Measurements from ENCODE around the gene SPSB4.

The SPSB4 gene

GRCh38 chr3:141122455-141123030 is 71.4 kb downstream of the SPSB4 start:
- H3K9ac ChIP-seq (ENCODE audit: low read length), result no peak overlapping the region
- no peaks in the 10 kb centered on the region for H3K4me1 ChIP-seq (ENCODE audit: control insufficient read depth, insufficient read depth, low read depth, low read length)
- H3K23ac ChIP-seq (ENCODE audit: low read length in 2 of 2), result no peak overlapping the region
- no peak overlapping the region for H3K4ac ChIP-seq (ENCODE audit: low read depth in 1 of 2, low read length in 2 of 2)
- no peak overlapping the region for H2AFZ ChIP-seq (ENCODE audit: low read depth, low read length)
- no peak overlapping the region for H3K4me3 ChIP-seq (ENCODE audit: insufficient read depth in 1 of 2, low read depth in 1 of 2, low read length in 2 of 2)
- no peaks in the 10 kb centered on the region for H3K9me3 ChIP-seq (ENCODE audit: control insufficient read depth, low read length)
- peaks cover 3 to 41% of the 10 kb centered on the region in 2 experiments for H3K27me3 ChIP-seq (ENCODE audit: control insufficient read depth in 1 of 2, insufficient read depth in 1 of 2, low read length in 2 of 2)
- H3K4me2 ChIP-seq (ENCODE audit: low read length, poor library complexity, severe bottlenecking), result no peak overlapping the region
- H3K14ac ChIP-seq (ENCODE audit: low read length in 2 of 2), result no peak overlapping the region
- no peak overlapping the region for H4K8ac ChIP-seq (ENCODE audit: low read length)
- no peak overlapping the region for H3K18ac ChIP-seq (ENCODE audit: low read depth in 1 of 2, low read length in 2 of 2)
- H3K79me1 ChIP-seq (replicated peaks; ENCODE audit: low read length, poor library complexity, severe bottlenecking), result no peaks in the 10 kb centered on the region
- H3K27ac ChIP-seq (ENCODE audit: low read length, poor library complexity, severe bottlenecking), result no peak overlapping the region
- no peak overlapping the region for H2BK120ac ChIP-seq (ENCODE audit: low read depth, low read length)
- DNase-seq, result no peak
- H4K91ac ChIP-seq (ENCODE audit: low read length), result no peak overlapping the region
- H3K36me3 ChIP-seq (ENCODE audit: control insufficient read depth in 1 of 2, insufficient read depth in 2 of 2, low read depth in 1 of 2, low read length in 2 of 2), result no peaks in the 10 kb centered on the region
- H2BK5ac ChIP-seq (ENCODE audit: low read depth, low read length, poor library complexity, severe bottlenecking), result no peak overlapping the region
- WGBS, result 79% methylated on average over 16 of the region's 16 CpGs
- H2BK15ac ChIP-seq (ENCODE audit: low read depth, poor library complexity, severe bottlenecking), result no peak overlapping the region
- no peak overlapping the region for H2BK12ac ChIP-seq (ENCODE audit: low read length in 2 of 2)
- H2AK5ac ChIP-seq (ENCODE audit: low read length, severe bottlenecking), result no peak overlapping the region

- no peak overlapping the region for H2BK12ac ChIP-seq (ENCODE audit: low read length in 2 of 2)
- no peak overlapping the region for H3K23ac ChIP-seq (ENCODE audit: low read length in 2 of 2)
- WGBS, result 77% methylated on average over 4 of the region's 4 CpGs
- H4K91ac ChIP-seq (ENCODE audit: low read length), result no peak overlapping the region
- no peak overlapping the region for H2BK120ac ChIP-seq (ENCODE audit: low read depth, low read length)
- DNase-seq, result no peak
- H3K4ac ChIP-seq (ENCODE audit: low read depth in 1 of 2, low read length in 2 of 2), result no peak overlapping the region
- no peaks in the 10 kb centered on the region for H3K79me1 ChIP-seq (replicated peaks; ENCODE audit: low read length, poor library complexity, severe bottlenecking)
- no peak overlapping the region for H3K4me2 ChIP-seq (ENCODE audit: low read length, poor library complexity, severe bottlenecking)
- H4K8ac ChIP-seq (ENCODE audit: low read length), result no peak overlapping the region
- H3K4me1 ChIP-seq (ENCODE audit: control insufficient read depth, insufficient read depth, low read depth, low read length), result no peaks in the 10 kb centered on the region
- no peak overlapping the region for H2AK5ac ChIP-seq (ENCODE audit: low read length, severe bottlenecking)
- no peaks in the 10 kb centered on the region for H3K9me3 ChIP-seq (ENCODE audit: control insufficient read depth, low read length)
- H3K27me3 ChIP-seq (ENCODE audit: control insufficient read depth in 1 of 2, insufficient read depth in 1 of 2, low read length in 2 of 2), result peaks cover 3 to 45% of the 10 kb centered on the region in 2 experiments
- no peak overlapping the region for H3K14ac ChIP-seq (ENCODE audit: low read length in 2 of 2)
- no peak overlapping the region for H3K9ac ChIP-seq (ENCODE audit: low read length)
- H3K18ac ChIP-seq (ENCODE audit: low read depth in 1 of 2, low read length in 2 of 2), result no peak overlapping the region
- H2AFZ ChIP-seq (ENCODE audit: low read depth, low read length), result no peak overlapping the region
- H2BK15ac ChIP-seq (ENCODE audit: low read depth, poor library complexity, severe bottlenecking), result no peak overlapping the region
- H3K4me3 ChIP-seq (ENCODE audit: insufficient read depth in 1 of 2, low read depth in 1 of 2, low read length in 2 of 2), result no peak overlapping the region
- H3K27ac ChIP-seq (ENCODE audit: low read length, poor library complexity, severe bottlenecking), result no peak overlapping the region
- H3K36me3 ChIP-seq (ENCODE audit: control insufficient read depth in 1 of 2, insufficient read depth in 2 of 2, low read depth in 1 of 2, low read length in 2 of 2), result no peaks in the 10 kb centered on the region
- H2BK5ac ChIP-seq (ENCODE audit: low read depth, low read length, poor library complexity, severe bottlenecking), result no peak overlapping the region
Observed at GRCh38 chr3:141123677-141124410, 72.7 kb downstream of the SPSB4 start.

GRCh38 chr3:141124715-141125114 is 73.6 kb downstream of the SPSB4 start:
- H3K14ac ChIP-seq (ENCODE audit: low read length in 2 of 2), result no peak overlapping the region
- H2BK15ac ChIP-seq (ENCODE audit: low read depth, poor library complexity, severe bottlenecking), result no peak overlapping the region
- no peak overlapping the region for H3K4me3 ChIP-seq (ENCODE audit: insufficient read depth in 1 of 2, low read depth in 1 of 2, low read length in 2 of 2)
- H4K8ac ChIP-seq (ENCODE audit: low read length), result no peak overlapping the region
- peaks cover 3 to 54% of the 10 kb centered on the region in 2 experiments for H3K27me3 ChIP-seq (ENCODE audit: control insufficient read depth in 1 of 2, insufficient read depth in 1 of 2, low read length in 2 of 2)
- no peak overlapping the region for H2AFZ ChIP-seq (ENCODE audit: low read depth, low read length)
- DNase-seq, result no peak
- no peak overlapping the region for H3K4ac ChIP-seq (ENCODE audit: low read depth in 1 of 2, low read length in 2 of 2)
- H2BK120ac ChIP-seq (ENCODE audit: low read depth, low read length), result no peak overlapping the region
- H3K18ac ChIP-seq (ENCODE audit: low read depth in 1 of 2, low read length in 2 of 2), result no peak overlapping the region
- no peaks in the 10 kb centered on the region for H3K36me3 ChIP-seq (ENCODE audit: control insufficient read depth in 1 of 2, insufficient read depth in 2 of 2, low read depth in 1 of 2, low read length in 2 of 2)
- no peak overlapping the region for H3K9ac ChIP-seq (ENCODE audit: low read length)
- H3K4me2 ChIP-seq (ENCODE audit: low read length, poor library complexity, severe bottlenecking), result no peak overlapping the region
- H3K23ac ChIP-seq (ENCODE audit: low read length in 2 of 2), result no peak overlapping the region
- no peaks in the 10 kb centered on the region for H3K9me3 ChIP-seq (ENCODE audit: control insufficient read depth, low read length)
- no peak overlapping the region for H3K27ac ChIP-seq (ENCODE audit: low read length, poor library complexity, severe bottlenecking)
- 96% methylated on average over 4 of the region's 5 CpGs for WGBS
- H4K91ac ChIP-seq (ENCODE audit: low read length), result no peak overlapping the region
- no peak overlapping the region for H2BK5ac ChIP-seq (ENCODE audit: low read depth, low read length, poor library complexity, severe bottlenecking)
- H3K4me1 ChIP-seq (ENCODE audit: control insufficient read depth, insufficient read depth, low read depth, low read length), result no peaks in the 10 kb centered on the region
- H2AK5ac ChIP-seq (ENCODE audit: low read length, severe bottlenecking), result no peak overlapping the region
- H3K79me1 ChIP-seq (replicated peaks; ENCODE audit: low read length, poor library complexity, severe bottlenecking), result no peaks in the 10 kb centered on the region
- H2BK12ac ChIP-seq (ENCODE audit: low read length in 2 of 2), result no peak overlapping the region

- Histone ChIP-seq H3K4me2 (ENCODE audit: low read length, poor library complexity, severe bottlenecking) (no peak overlapping the region), H3K27ac (ENCODE audit: low read length, poor library complexity, severe bottlenecking) (no peak overlapping the region), H3K4me3 (ENCODE audit: insufficient read depth in 1 of 2, low read depth in 1 of 2, low read length in 2 of 2) (no peak overlapping the region), H3K36me3 (ENCODE audit: control insufficient read depth in 1 of 2, insufficient read depth in 2 of 2, low read depth in 1 of 2, low read length in 2 of 2) (no peaks in the 10 kb centered on the region), H2BK15ac (ENCODE audit: low read depth, poor library complexity, severe bottlenecking) (no peak overlapping the region), H3K9ac (ENCODE audit: low read length) (no peak overlapping the region), H4K8ac (ENCODE audit: low read length) (no peak overlapping the region), H3K27me3 (ENCODE audit: control insufficient read depth in 1 of 2, insufficient read depth in 1 of 2, low read length in 2 of 2) (peaks cover 3 to 60% of the 10 kb centered on the region in 2 experiments), H3K4ac (ENCODE audit: low read depth in 1 of 2, low read length in 2 of 2) (no peak overlapping the region), H3K18ac (ENCODE audit: low read depth in 1 of 2, low read length in 2 of 2) (no peak overlapping the region), H3K23ac (ENCODE audit: low read length in 2 of 2) (no peak overlapping the region), H3K4me1 (ENCODE audit: control insufficient read depth, insufficient read depth, low read depth, low read length) (no peaks in the 10 kb centered on the region), H3K79me1 (replicated peaks; ENCODE audit: low read length, poor library complexity, severe bottlenecking) (no peaks in the 10 kb centered on the region), H2BK12ac (ENCODE audit: low read length in 2 of 2) (no peak overlapping the region), H2BK120ac (ENCODE audit: low read depth, low read length) (no peak overlapping the region), H3K9me3 (ENCODE audit: control insufficient read depth, low read length) (no peaks in the 10 kb centered on the region), H2AFZ (ENCODE audit: low read depth, low read length) (no peak overlapping the region), H2BK5ac (ENCODE audit: low read depth, low read length, poor library complexity, severe bottlenecking) (no peak overlapping the region), H3K14ac (ENCODE audit: low read length in 2 of 2) (no peak overlapping the region), H2AK5ac (ENCODE audit: low read length, severe bottlenecking) (no peak overlapping the region), H4K91ac (ENCODE audit: low read length) (no peak overlapping the region)
- no peak for DNase-seq
Observed at GRCh38 chr3:141125351-141125750, 74.2 kb downstream of the SPSB4 start.
